ENCODE results near the gene RORB. TPM values are rescaled to one million over a fixed set of nuclear protein-coding genes. Genes with fewer than 3 reads are reported as not detected.

The RORB gene
- total RNA-seq, 1 donor from 2014 or later: 0.11 TPM

GRCh38 chr9:74609671-74610405 lies 112.7 kb downstream of the RORB start:
- H3K9me3 ChIP-seq (ENCODE audit: insufficient read depth, low read depth, low read length): no peaks in the 10 kb centered on the region
- Mint-ChIP-seq H3K27me3 (ENCODE audit: low read depth, unreplicated experiment) (no peaks in the 10 kb centered on the region), H3K27ac (ENCODE audit: unreplicated experiment) (no peak overlapping the region), H3K9me3 (ENCODE audit: unreplicated experiment) (no peaks in the 10 kb centered on the region), H3K4me1 (ENCODE audit: low read depth, unreplicated experiment) (peaks cover 2% of the 10 kb centered on the region), H3K4me3 (ENCODE audit: unreplicated experiment) (no peak overlapping the region), H3K36me3 (ENCODE audit: low read depth, unreplicated experiment) (no peaks in the 10 kb centered on the region)
- H3K79me2 ChIP-seq (ENCODE audit: insufficient read depth, low read length): no peaks in the 10 kb centered on the region
- no peak overlapping the region for H3K9ac ChIP-seq (ENCODE audit: low read length)
- DNase-seq (ENCODE audit: low read depth) (no peak), FAIRE-seq (no peak)
- H3K36me3 ChIP-seq (ENCODE audit: insufficient read depth, low read length): no peaks in the 10 kb centered on the region
- H3K4me1 ChIP-seq (ENCODE audit: insufficient read depth, low read length): no peaks in the 10 kb centered on the region
- H4K20me1 ChIP-seq (ENCODE audit: insufficient read depth, low read length): no peaks in the 10 kb centered on the region
- H3K27me3 ChIP-seq (ENCODE audit: insufficient read depth, low read length): no peaks in the 10 kb centered on the region
- H3K4me3 ChIP-seq (ENCODE audit: insufficient read depth, low read depth, low read length): no peak overlapping the region
- no peak overlapping the region for H2AFZ ChIP-seq (ENCODE audit: low read depth, low read length)
- no peak for TF ChIP-seq EZH2 (IDR thresholded peaks at IDR 0.05; ENCODE audit: insufficient read depth, low read length)
- TF ChIP-seq, protein P1, sequence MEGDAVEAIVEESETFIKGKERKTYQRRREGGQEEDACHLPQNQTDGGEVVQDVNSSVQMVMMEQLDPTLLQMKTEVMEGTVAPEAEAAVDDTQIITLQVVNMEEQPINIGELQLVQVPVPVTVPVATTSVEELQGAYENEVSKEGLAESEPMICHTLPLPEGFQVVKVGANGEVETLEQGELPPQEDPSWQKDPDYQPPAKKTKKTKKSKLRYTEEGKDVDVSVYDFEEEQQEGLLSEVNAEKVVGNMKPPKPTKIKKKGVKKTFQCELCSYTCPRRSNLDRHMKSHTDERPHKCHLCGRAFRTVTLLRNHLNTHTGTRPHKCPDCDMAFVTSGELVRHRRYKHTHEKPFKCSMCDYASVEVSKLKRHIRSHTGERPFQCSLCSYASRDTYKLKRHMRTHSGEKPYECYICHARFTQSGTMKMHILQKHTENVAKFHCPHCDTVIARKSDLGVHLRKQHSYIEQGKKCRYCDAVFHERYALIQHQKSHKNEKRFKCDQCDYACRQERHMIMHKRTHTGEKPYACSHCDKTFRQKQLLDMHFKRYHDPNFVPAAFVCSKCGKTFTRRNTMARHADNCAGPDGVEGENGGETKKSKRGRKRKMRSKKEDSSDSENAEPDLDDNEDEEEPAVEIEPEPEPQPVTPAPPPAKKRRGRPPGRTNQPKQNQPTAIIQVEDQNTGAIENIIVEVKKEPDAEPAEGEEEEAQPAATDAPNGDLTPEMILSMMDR (IDR thresholded peaks at IDR 0.05; ENCODE audit: insufficient read depth, low read depth, low read length): no peak
- no peak overlapping the region for H3K27ac ChIP-seq (ENCODE audit: low read depth, low read length)
- no peak overlapping the region for H3K4me2 ChIP-seq (ENCODE audit: low read length)

GRCh38 chr9:74610523-74611061 lies 113.5 kb downstream of the RORB start:
- Histone ChIP-seq H3K27me3 (ENCODE audit: insufficient read depth, low read length) (no peaks in the 10 kb centered on the region), H2AFZ (ENCODE audit: low read depth, low read length) (no peak overlapping the region), H3K4me3 (ENCODE audit: insufficient read depth, low read depth, low read length) (no peak overlapping the region), H4K20me1 (ENCODE audit: insufficient read depth, low read length) (no peaks in the 10 kb centered on the region), H3K4me2 (ENCODE audit: low read length) (no peak overlapping the region), H3K9me3 (ENCODE audit: insufficient read depth, low read depth, low read length) (no peaks in the 10 kb centered on the region), H3K27ac (ENCODE audit: low read depth, low read length) (no peak overlapping the region), H3K9ac (ENCODE audit: low read length) (no peak overlapping the region), H3K4me1 (ENCODE audit: insufficient read depth, low read length) (no peaks in the 10 kb centered on the region), H3K36me3 (ENCODE audit: insufficient read depth, low read length) (no peaks in the 10 kb centered on the region), H3K79me2 (ENCODE audit: insufficient read depth, low read length) (no peaks in the 10 kb centered on the region)
- Mint-ChIP-seq H3K27me3 (ENCODE audit: low read depth, unreplicated experiment) (no peaks in the 10 kb centered on the region), H3K4me1 (ENCODE audit: low read depth, unreplicated experiment) (peaks cover 2% of the 10 kb centered on the region), H3K36me3 (ENCODE audit: low read depth, unreplicated experiment) (no peaks in the 10 kb centered on the region), H3K4me3 (ENCODE audit: unreplicated experiment) (no peak overlapping the region), H3K27ac (ENCODE audit: unreplicated experiment) (no peak overlapping the region), H3K9me3 (ENCODE audit: unreplicated experiment) (no peaks in the 10 kb centered on the region)
- TF ChIP-seq, protein P1 (IDR thresholded peaks at IDR 0.05; ENCODE audit: insufficient read depth, low read depth, low read length): no peak
- TF ChIP-seq EZH2 (IDR thresholded peaks at IDR 0.05; ENCODE audit: insufficient read depth, low read length): no peak
- peak; percentile 21 for DNase-seq (ENCODE audit: low read depth)
- FAIRE-seq: no peak

GRCh38 chr9:74630228-74630627 lies 133.1 kb downstream of the RORB start:
- no peak for DNase-seq (ENCODE audit: low read depth)
- Histone ChIP-seq H2AFZ (ENCODE audit: low read depth, low read length) (no peak overlapping the region), H3K27me3 (ENCODE audit: insufficient read depth, low read length) (no peaks in the 10 kb centered on the region), H3K9ac (ENCODE audit: low read length) (no peak overlapping the region), H4K20me1 (ENCODE audit: insufficient read depth, low read length) (no peaks in the 10 kb centered on the region), H3K9me3 (ENCODE audit: insufficient read depth, low read depth, low read length) (no peaks in the 10 kb centered on the region), H3K36me3 (ENCODE audit: insufficient read depth, low read length) (no peaks in the 10 kb centered on the region), H3K4me1 (ENCODE audit: insufficient read depth, low read length) (no peaks in the 10 kb centered on the region), H3K27ac (ENCODE audit: low read depth, low read length) (no peak overlapping the region), H3K4me3 (ENCODE audit: insufficient read depth, low read depth, low read length) (no peak overlapping the region), H3K4me2 (ENCODE audit: low read length) (no peak overlapping the region), H3K79me2 (ENCODE audit: insufficient read depth, low read length) (no peaks in the 10 kb centered on the region)
- FAIRE-seq: no peak
- no peaks in the 10 kb centered on the region for H3K9me3 Mint-ChIP-seq (ENCODE audit: unreplicated experiment)
- no peaks in the 10 kb centered on the region for H3K4me1 Mint-ChIP-seq (ENCODE audit: low read depth, unreplicated experiment)
- no peak overlapping the region for H3K4me3 Mint-ChIP-seq (ENCODE audit: unreplicated experiment)
- H3K27ac Mint-ChIP-seq (ENCODE audit: unreplicated experiment): no peak overlapping the region
- no peak for TF ChIP-seq EZH2 (IDR thresholded peaks at IDR 0.05; ENCODE audit: insufficient read depth, low read length)
- TF ChIP-seq, protein P1 (IDR thresholded peaks at IDR 0.05; ENCODE audit: insufficient read depth, low read depth, low read length): no peak
- peaks cover 7% of the 10 kb centered on the region for H3K27me3 Mint-ChIP-seq (ENCODE audit: low read depth, unreplicated experiment)
- no peaks in the 10 kb centered on the region for H3K36me3 Mint-ChIP-seq (ENCODE audit: low read depth, unreplicated experiment)

Data from astrocyte (in vitro differentiated cells and primary cell).